ENCODE measurements around the gene MBIP.

Gene MBIP

GRCh38 chr14:36260970-36261640 is 59.3 kb downstream of the MBIP start:
- TF ChIP-seq GATA2 (IDR thresholded peaks at IDR 0.05; ENCODE audit: low read depth, low read length) (no peak), GATA3 (IDR thresholded peaks at IDR 0.05; ENCODE audit: low read depth, low read length) (no peak)

GRCh38 chr14:36258241-36258640 is 62.2 kb downstream of the MBIP start:
- no peak for TF ChIP-seq GATA3 (IDR thresholded peaks at IDR 0.05; ENCODE audit: low read depth, low read length)
- TF ChIP-seq GATA2 (IDR thresholded peaks at IDR 0.05; ENCODE audit: low read depth, low read length): no peak

- TF ChIP-seq GATA2 (IDR thresholded peaks at IDR 0.05; ENCODE audit: low read depth, low read length) (no peak), GATA3 (IDR thresholded peaks at IDR 0.05; ENCODE audit: low read depth, low read length) (no peak)
Measured at GRCh38 chr14:36256126-36256801, 64.2 kb downstream of the MBIP start.

- TF ChIP-seq GATA2 (IDR thresholded peaks at IDR 0.05; ENCODE audit: low read depth, low read length) (no peak), GATA3 (IDR thresholded peaks at IDR 0.05; ENCODE audit: low read depth, low read length) (no peak)
Measured at GRCh38 chr14:36254020-36254624, 66.3 kb downstream of the MBIP start.

Data from SH-SY5Y (cell line).